B cell (primary cell): ENCODE results near the gene NCOR1. TPM values are rescaled to one million over a fixed set of nuclear protein-coding genes. Genes with fewer than 3 reads are reported as not detected.
"Not testable (repeated sequence)": the region's sequence is repeated elsewhere in the genome, so short reads cannot be mapped to it uniquely, and the experiment has no call there.

Experiments
- ATAC-seq: fragments of 200-7000 bp; cut with Tn5 transposase; one replicate; pipeline ENCODE4 v1.10.0; 2021; ENCODE audit warnings: low read depth, mild to moderate bottlenecking, moderate number of reproducible peaks, moderate library complexity
- CTCF ChIA-PET: fragments of 350-600 bp; sonication (Branson Sonifier 250); formaldehyde crosslinking; loops from one replicate; lab custom pipeline; 2021; ENCODE audit warnings: antibody characterized with exemption, inconsistent platforms; lab: Charles Lee
- POLR2A ChIA-PET: fragments of 350-600 bp; sonication (Branson Sonifier 250); formaldehyde crosslinking; loops from one replicate; lab custom pipeline; 2021; ENCODE audit warnings: antibody characterized with exemption; lab: Charles Lee
- DNase-seq: peaks from one replicate; pipeline ENCODE4 v3.0.0; 2013
- H2AFZ ChIP-seq: 2 replicates; pipeline ENCODE4 v1.6.1; 2012; ENCODE audit warnings: mild to moderate bottlenecking, low read depth, low read length; ENCODE audit not compliant: insufficient read depth, poor library complexity, severe bottlenecking
- H3K27ac ChIP-seq, 2 donors: 1 replicate in 1 of 2; 2 replicates in 1 of 2; pipeline ENCODE4 v1.5.1; 2012 to 2013; ENCODE audit warnings: low read length in 2 of 2, mild to moderate bottlenecking in 2 of 2, moderate library complexity in 1 of 2
- H3K27me3 ChIP-seq, 4 experiments: fragments of 200-600 bp in 1 of 4; sonication (generic) in 1 of 4; replicated peaks in 1 of 4; 1 replicate in 2 of 4; 2 replicates in 2 of 4; pipeline versions ENCODE4 v1.6.1 to v1.7.0; 2013 to 2016; ENCODE audit warnings: low read length in 3 of 4, mild to moderate bottlenecking in 2 of 4, mixed read lengths in 1 of 4, moderate library complexity in 1 of 4; ENCODE audit not compliant: insufficient read depth in 4 of 4, control insufficient read depth in 3 of 4; ENCODE audit errors: control extremely low read depth in 1 of 4
- H3K36me3 ChIP-seq, 2 experiments: replicated peaks in 1 of 2; 1 replicate in 1 of 2; 2 replicates in 1 of 2; pipeline versions ENCODE4 v1.6.1 to v1.7.1; 2013; ENCODE audit warnings: low read length in 1 of 2; ENCODE audit not compliant: insufficient read depth in 2 of 2, control insufficient read depth in 1 of 2; ENCODE audit errors: control extremely low read depth in 1 of 2, extremely low read depth in 1 of 2
- H3K4me1 ChIP-seq, 2 donors: fragments of 200-600 bp in 1 of 2; sonication (generic) in 1 of 2; 1 replicate in 1 of 2; 2 replicates in 1 of 2; pipeline versions ENCODE4 v1.5.1 to v1.6.1; 2013 to 2017; ENCODE audit warnings: low read length in 2 of 2; ENCODE audit not compliant: control insufficient read depth in 2 of 2, insufficient read depth in 2 of 2
- H3K4me2 ChIP-seq: replicated peaks from 2 replicates; pipeline ENCODE3; 2012; ENCODE audit warnings: mild to moderate bottlenecking, low read depth, low read length; ENCODE audit not compliant: poor library complexity, severe bottlenecking
- H3K4me3 ChIP-seq, 5 experiments: fragments of 200-600 bp in 1 of 5; sonication (generic) in 1 of 5; 1 replicate in 3 of 5; 2 replicates in 2 of 5; pipeline versions ENCODE4 v1.5.1 to v1.7.0; 2011 to 2016; ENCODE audit warnings: low read length in 4 of 5, mild to moderate bottlenecking in 4 of 5, low read depth in 2 of 5, control low read depth in 1 of 5, moderate library complexity in 1 of 5; ENCODE audit not compliant: insufficient read depth in 1 of 5; ENCODE audit errors: control extremely low read depth in 1 of 5, extremely low read depth in 1 of 5
- H3K79me2 ChIP-seq: fragments of 200-600 bp; sonication (generic); one replicate; pipeline ENCODE4 v1.6.0; 2016; ENCODE audit warnings: low read length; ENCODE audit not compliant: control insufficient read depth, insufficient read depth
- H3K9ac ChIP-seq: fragments of 200-600 bp; sonication (generic); 2 replicates; pipeline ENCODE4 v1.6.1; 2017; ENCODE audit warnings: mild to moderate bottlenecking, low read length, moderate library complexity
- H3K9me3 ChIP-seq, 3 donors: one replicate each; pipeline versions ENCODE4 v1.6.1 to v1.7.1; 2013; ENCODE audit warnings: low read length in 2 of 3; ENCODE audit not compliant: control insufficient read depth in 2 of 3, insufficient read depth in 1 of 3; ENCODE audit errors: control extremely low read depth in 1 of 3
- H4K20me1 ChIP-seq: 2 replicates; pipeline ENCODE4 v1.6.0; 2012; ENCODE audit warnings: mild to moderate bottlenecking, low read length; ENCODE audit not compliant: insufficient read depth, control insufficient read depth, poor library complexity, severe bottlenecking
- H3K27ac Mint-ChIP-seq: one replicate; pipeline ENCODE4 v1.8.0; 2021; ENCODE audit warnings: mixed read lengths
- H3K27me3 Mint-ChIP-seq: one replicate; pipeline ENCODE4 v1.8.0; 2021; ENCODE audit warnings: mixed read lengths
- H3K4me1 Mint-ChIP-seq: one replicate; pipeline ENCODE4 v1.8.0; 2021; ENCODE audit warnings: mixed read lengths
- H3K4me3 Mint-ChIP-seq: one replicate; pipeline ENCODE4 v1.8.0; 2021; ENCODE audit warnings: mixed read lengths
- H3K9me3 Mint-ChIP-seq: one replicate; pipeline ENCODE4 v1.8.0; 2022; ENCODE audit warnings: mixed read lengths; ENCODE audit not compliant: insufficient read depth
- EZH2 ChIP-seq: IDR thresholded peaks from 2 replicates; pipeline ENCODE4 v1.6.1; 2012; ENCODE audit warnings: borderline replicate concordance, low read depth, mild to moderate bottlenecking, moderate library complexity, low read length; ENCODE audit not compliant: insufficient read depth, poor library complexity, severe bottlenecking
- WGBS: methylation state at CpG from one replicate; pipeline ENCODE4 v1.1.5; 2013; ENCODE audit warnings: missing lambda C conversion rate; ENCODE audit not compliant: insufficient coverage; 5-methylcytosine and 5-hydroxymethylcytosine counted together
- intact Hi-C: fragments of 100-400 bp; cut with micrococcal nuclease; formaldehyde crosslinking; loops from one replicate; pipeline ENCODE4 v1.10.0; 2022
- polyA plus RNA-seq: library from polyadenylated mRNA; depleted of rRNA; stranded (reverse); fragments of >200 nt; gene quantifications from 2 replicates; pipeline ENCODE4 v1.2.3, GENCODE V29; 2012
- total RNA-seq, 2 donors: library from RNA; stranded (reverse); fragments of 120-200 nt in 1 of 2; gene quantifications; 1 replicate in 1 of 2; 2 replicates in 1 of 2; pipeline versions ENCODE4 v1.2.3 to v1.2.4, GENCODE V29; 2013 to 2022
- TF ChIP-seq, protein P1 (sequence below): fragments of 200-600 bp; IDR thresholded peaks from one replicate; pipeline ENCODE4 v1.8.0; 2022; ENCODE audit warnings: antibody characterized with exemption, mild to moderate bottlenecking

Gene NCOR1
- total and polyA plus RNA-seq, 2 donors (not counting 1 experiment from before 2014, with no cell fraction given), result 46.3 to 217 TPM

DNA sequence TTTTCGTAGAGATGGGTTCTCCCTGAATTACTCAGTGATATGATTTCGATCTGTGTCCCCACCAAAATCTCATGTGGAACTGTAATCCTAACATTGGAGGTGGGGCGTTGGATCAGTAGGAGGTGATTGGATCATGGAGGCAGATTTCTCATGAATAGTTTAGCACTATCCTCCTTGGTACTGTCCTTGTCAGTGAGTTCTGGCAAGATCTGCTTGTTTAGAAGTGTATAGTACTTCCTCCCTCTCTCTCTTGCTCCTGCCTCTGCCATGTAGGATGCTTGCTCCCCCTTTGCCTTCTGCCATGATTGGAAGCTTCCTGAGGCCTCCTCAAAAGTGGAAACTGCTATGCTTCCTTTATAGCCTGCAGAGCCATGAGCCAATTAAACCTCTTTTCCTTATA lies 24.6 kb upstream of the NCOR1 start:
- DNase-seq (no peak), ATAC-seq (no peak)
- no peak overlapping the region for H3K27ac ChIP-seq
- peaks cover 24% of the 10 kb centered on the region for H3K79me2 ChIP-seq
- WGBS, result no CpG with 5 or more reads among the region's 3 CpGs
- no peak overlapping the region for H3K4me2 ChIP-seq
- no peaks in the 10 kb centered on the region for H3K4me1 ChIP-seq
- no peak overlapping the region for H3K9ac ChIP-seq
- intact Hi-C loops, result no loop called here
- no peaks in the 10 kb centered on the region for H4K20me1 ChIP-seq
- POLR2A ChIA-PET, result no interaction called here
- no peak overlapping the region for H3K4me3 ChIP-seq
- H2AFZ ChIP-seq, result no peak overlapping the region
- H3K27me3 ChIP-seq, result no peaks in the 10 kb centered on the region
- Mint-ChIP-seq H3K27ac (no peak overlapping the region), H3K27me3 (no peaks in the 10 kb centered on the region), H3K4me1 (peaks cover 2% of the 10 kb centered on the region), H3K9me3 (no peaks in the 10 kb centered on the region), H3K4me3 (no peak overlapping the region)
- TF ChIP-seq, protein P1, sequence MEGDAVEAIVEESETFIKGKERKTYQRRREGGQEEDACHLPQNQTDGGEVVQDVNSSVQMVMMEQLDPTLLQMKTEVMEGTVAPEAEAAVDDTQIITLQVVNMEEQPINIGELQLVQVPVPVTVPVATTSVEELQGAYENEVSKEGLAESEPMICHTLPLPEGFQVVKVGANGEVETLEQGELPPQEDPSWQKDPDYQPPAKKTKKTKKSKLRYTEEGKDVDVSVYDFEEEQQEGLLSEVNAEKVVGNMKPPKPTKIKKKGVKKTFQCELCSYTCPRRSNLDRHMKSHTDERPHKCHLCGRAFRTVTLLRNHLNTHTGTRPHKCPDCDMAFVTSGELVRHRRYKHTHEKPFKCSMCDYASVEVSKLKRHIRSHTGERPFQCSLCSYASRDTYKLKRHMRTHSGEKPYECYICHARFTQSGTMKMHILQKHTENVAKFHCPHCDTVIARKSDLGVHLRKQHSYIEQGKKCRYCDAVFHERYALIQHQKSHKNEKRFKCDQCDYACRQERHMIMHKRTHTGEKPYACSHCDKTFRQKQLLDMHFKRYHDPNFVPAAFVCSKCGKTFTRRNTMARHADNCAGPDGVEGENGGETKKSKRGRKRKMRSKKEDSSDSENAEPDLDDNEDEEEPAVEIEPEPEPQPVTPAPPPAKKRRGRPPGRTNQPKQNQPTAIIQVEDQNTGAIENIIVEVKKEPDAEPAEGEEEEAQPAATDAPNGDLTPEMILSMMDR, result no peak
- TF ChIP-seq EZH2, result no peak
- no peaks in the 10 kb centered on the region for H3K9me3 ChIP-seq
- CTCF ChIA-PET, result no interaction called here
- H3K36me3 ChIP-seq, result peaks cover 2 to 6% of the 10 kb centered on the region in 2 experiments

DNA sequence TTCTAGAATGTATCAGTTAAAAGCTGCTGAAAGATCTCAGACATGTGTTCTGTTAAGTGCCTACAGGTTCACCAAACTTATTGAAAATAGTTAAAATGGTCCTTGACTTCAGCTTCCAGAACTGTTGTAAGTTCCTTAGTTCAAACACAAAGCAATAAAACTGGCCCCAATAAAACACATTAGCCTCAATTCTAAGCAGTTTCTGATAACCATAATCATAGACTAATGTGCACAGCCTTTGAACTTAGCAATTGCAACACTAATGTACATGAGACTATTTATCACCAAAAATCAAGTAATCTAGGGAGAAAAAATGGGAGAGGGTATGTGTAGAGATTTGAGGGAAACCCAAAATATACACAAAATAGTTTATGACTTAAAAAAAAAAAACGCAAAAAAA lies 17.1 kb upstream of the NCOR1 start:
- Mint-ChIP-seq H3K9me3 (no peaks in the 10 kb centered on the region), H3K27me3 (no peaks in the 10 kb centered on the region), H3K27ac (no peak overlapping the region), H3K4me1 (peaks cover 5% of the 10 kb centered on the region), H3K4me3 (no peak overlapping the region)
- no peak overlapping the region for H3K4me3 ChIP-seq
- TF ChIP-seq EZH2, result no peak
- TF ChIP-seq, protein P1, result no peak
- intact Hi-C loops, result no loop called here
- no peaks in the 10 kb centered on the region for H3K27me3 ChIP-seq
- no peak overlapping the region for H3K4me2 ChIP-seq
- H4K20me1 ChIP-seq, result no peaks in the 10 kb centered on the region
- H3K79me2 ChIP-seq, result peaks cover 33% of the 10 kb centered on the region
- H3K27ac ChIP-seq, result no peak overlapping the region
- H3K36me3 ChIP-seq, result peaks cover 1 to 8% of the 10 kb centered on the region in 2 experiments
- H3K4me1 ChIP-seq, result no peaks in the 10 kb centered on the region
- no peaks in the 10 kb centered on the region for H3K9me3 ChIP-seq
- POLR2A ChIA-PET, result no interaction called here
- H2AFZ ChIP-seq, result no peak overlapping the region
- DNase-seq, result no peak
- WGBS, result no CpG with 5 or more reads among the region's 1 CpG
- ATAC-seq, result no peak
- CTCF ChIA-PET, result interaction anchor here (0.6 kb wide), 1 partner anchor 402 kb away, joined by 3 read pairs; no protein-coding TSS in a partner anchor
- H3K9ac ChIP-seq, result no peak overlapping the region

DNA sequence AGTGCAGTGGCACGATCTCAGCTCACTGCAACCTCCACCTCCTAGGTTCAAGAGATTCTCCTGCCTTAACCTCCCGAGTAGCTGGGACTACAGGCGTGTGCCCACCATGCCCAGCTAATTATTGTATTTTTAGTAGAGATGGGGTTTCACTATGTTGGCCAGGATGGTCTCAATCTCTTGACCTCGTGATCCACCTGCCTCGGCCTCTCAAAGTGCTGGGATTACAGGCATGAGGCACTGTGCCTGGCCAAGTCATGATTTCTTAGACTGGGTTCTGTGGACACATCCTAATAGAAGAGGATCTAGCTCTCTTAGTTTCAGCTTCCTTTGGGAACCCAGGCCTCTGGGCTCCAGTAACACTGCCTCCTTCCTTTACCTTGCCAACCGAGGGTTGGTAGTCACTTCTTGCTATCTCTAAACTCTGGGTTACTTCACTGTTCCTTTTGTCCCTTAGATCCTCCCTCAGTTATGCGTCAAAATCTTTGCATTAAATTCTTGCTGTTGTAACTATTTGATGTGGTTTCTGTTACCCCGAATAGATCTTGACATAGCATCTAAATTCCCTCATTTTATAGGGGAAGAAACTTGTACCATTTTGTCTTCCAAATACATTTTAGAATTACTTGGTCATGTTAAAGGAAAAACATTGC lies 14.7 kb upstream of the NCOR1 start:
- POLR2A ChIA-PET, H3K9me3 ChIP-seq, H3K27ac Mint-ChIP-seq, H4K20me1 ChIP-seq, H2AFZ ChIP-seq, DNase-seq, H3K27me3 Mint-ChIP-seq, ATAC-seq, H3K36me3 ChIP-seq, H3K4me1 ChIP-seq, intact Hi-C loops, H3K4me1 Mint-ChIP-seq, H3K4me3 Mint-ChIP-seq, CTCF ChIA-PET, H3K9me3 Mint-ChIP-seq, H3K27me3 ChIP-seq, H3K4me2 ChIP-seq, H3K9ac ChIP-seq, H3K4me3 ChIP-seq, H3K27ac ChIP-seq: not testable (repeated sequence)
- H3K79me2 ChIP-seq, result peaks cover 30% of the 10 kb centered on the region
- 87% methylated on average over 3 of the region's 8 CpGs for WGBS
